ENCODE measurements around the gene XG.
"Not testable (repeated sequence)": the region's sequence is repeated elsewhere in the genome, so short reads cannot be mapped to it uniquely, and the experiment has no call there.

XG gene

GRCh38 chrX:2804106-2804843, 52.4 kb downstream of the XG start:
- H3K4me3 Mint-ChIP-seq; H3K9me3 Mint-ChIP-seq; H3K4me1 Mint-ChIP-seq; H3K36me3 Mint-ChIP-seq (ENCODE audit: low read depth): not testable (repeated sequence)
- Mint-ChIP-seq H3K27ac (peak overlapping the region in 1 of 3 experiments; percentile 43), H3K27me3 (ENCODE audit: low read depth) (peaks cover 30% of the 10 kb centered on the region)

DNA sequence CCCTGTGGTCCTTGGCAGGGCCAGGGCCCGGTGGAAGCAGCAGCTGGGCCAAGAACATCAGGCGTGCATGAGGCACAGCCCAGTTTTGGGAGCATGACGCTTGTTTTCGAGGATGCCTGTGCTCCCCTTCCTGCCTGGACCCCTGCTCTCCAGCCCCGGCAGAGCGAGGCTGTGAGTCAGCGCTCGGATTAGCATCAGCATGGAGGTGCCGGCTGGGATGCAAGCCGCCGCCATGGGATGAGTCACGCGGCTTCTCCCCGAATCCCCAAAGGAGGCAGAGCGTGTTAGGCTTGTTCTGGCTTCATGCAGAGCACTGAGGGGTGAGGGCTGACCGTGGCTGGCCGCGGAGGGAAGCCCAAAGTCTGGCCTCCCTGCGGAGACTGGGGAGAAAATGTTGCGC, 53.0 kb downstream of the XG start:
- H3K27ac Mint-ChIP-seq = peak overlapping the region in 1 of 3 experiments; percentile 31
- peaks cover 31% of the 10 kb centered on the region for H3K27me3 Mint-ChIP-seq (ENCODE audit: low read depth)
- not testable (repeated sequence) for H3K36me3 Mint-ChIP-seq (ENCODE audit: low read depth); H3K4me1 Mint-ChIP-seq; H3K4me3 Mint-ChIP-seq; H3K9me3 Mint-ChIP-seq

DNA sequence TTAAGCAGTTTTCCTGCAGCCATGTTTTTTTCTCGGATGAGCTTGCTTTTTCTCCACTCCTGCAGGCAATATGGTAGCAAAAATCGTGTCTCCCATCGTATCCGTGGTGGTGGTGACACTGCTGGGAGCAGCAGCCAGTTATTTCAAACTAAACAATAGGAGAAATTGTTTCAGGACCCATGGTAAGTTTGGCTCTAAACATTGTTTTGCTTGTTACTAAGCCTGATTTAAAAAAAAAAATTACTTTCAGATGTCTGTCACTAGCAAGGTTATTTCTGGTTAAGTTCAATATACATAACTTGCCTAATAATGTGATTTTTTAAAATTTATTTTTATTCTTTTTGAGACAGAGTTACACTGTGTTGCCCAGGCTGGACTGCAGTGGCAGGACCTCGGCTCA, 59.4 kb downstream of the XG start:
- no peaks in the 10 kb centered on the region for H3K36me3 Mint-ChIP-seq (ENCODE audit: low read depth)

GRCh38 chrX:2812161-2812907, 60.5 kb downstream of the XG start:
- peak overlapping the region; percentile 68 to 74 (median 72) for H3K4me3 Mint-ChIP-seq
- not testable (repeated sequence) for H3K27me3 Mint-ChIP-seq (ENCODE audit: low read depth); H3K9me3 Mint-ChIP-seq; H3K4me1 Mint-ChIP-seq; H3K36me3 Mint-ChIP-seq (ENCODE audit: low read depth)
- H3K27ac Mint-ChIP-seq = peak overlapping the region; percentile 35 to 89 (median 40)
- peak; percentile 61 to 70 (median 67) for TF ChIP-seq CTCF (IDR thresholded peaks at IDR 0.05; ENCODE audit: unreplicated experiment in 3 of 3)

More for the DNA sequence above, 59.4 kb downstream of the XG start:
- Mint-ChIP-seq H3K4me1 (no peaks in the 10 kb centered on the region), H3K4me3 (no peak overlapping the region), H3K27me3 (ENCODE audit: low read depth) (peaks cover 9% of the 10 kb centered on the region), H3K9me3 (no peaks in the 10 kb centered on the region), H3K27ac (no peak overlapping the region)
- no peak for TF ChIP-seq CTCF (IDR thresholded peaks at IDR 0.05; ENCODE audit: unreplicated experiment in 3 of 3)

GRCh38 chrX:2817036-2817435, 65.2 kb downstream of the XG start:
- Mint-ChIP-seq H3K4me1 (peaks cover 10% of the 10 kb centered on the region), H3K27ac (no peak overlapping the region), H3K36me3 (ENCODE audit: low read depth) (no peaks in the 10 kb centered on the region), H3K4me3 (no peak overlapping the region), H3K27me3 (ENCODE audit: low read depth) (no peaks in the 10 kb centered on the region), H3K9me3 (no peaks in the 10 kb centered on the region)
- no peak for TF ChIP-seq CTCF (IDR thresholded peaks at IDR 0.05; ENCODE audit: unreplicated experiment in 3 of 3)

DNA sequence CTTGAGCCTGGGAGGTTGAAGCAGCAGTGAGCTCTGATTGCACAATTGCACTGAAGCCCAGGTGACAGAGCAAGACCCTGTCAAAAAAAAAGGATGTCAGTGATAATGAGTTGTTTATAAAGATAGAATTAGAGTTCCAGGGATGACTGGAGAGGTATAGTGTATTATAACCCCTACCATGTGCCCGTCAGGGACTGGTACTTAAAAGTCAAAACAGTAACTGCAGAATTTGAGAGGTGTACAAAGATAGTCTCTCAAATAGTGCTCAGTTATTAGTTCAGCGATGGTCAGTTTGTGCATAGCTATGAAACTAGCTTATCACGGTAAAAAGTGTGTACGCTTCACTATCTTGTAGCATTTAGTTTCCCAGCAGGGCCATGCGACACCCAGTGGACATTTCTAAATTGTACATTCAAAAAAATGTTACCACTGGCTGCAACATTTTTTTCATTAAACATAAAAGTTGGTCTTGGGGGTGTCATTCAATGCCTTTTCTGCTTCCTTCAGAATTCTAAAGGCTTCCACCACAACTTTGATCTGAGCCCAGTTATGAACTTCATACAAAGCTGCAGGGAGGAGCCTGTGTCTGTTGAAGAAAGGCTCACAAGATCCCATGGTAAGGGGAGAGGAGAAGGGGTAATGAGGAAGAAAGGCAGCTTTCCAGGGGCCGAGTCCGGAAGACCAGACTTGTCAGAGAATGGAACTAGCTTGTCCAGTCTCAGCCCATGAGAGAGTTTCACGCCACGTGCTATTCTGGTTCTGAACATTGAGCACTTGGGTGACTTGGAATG, 67.7 kb downstream of the XG start:
- Mint-ChIP-seq H3K4me3 (no peak overlapping the region), H3K27me3 (ENCODE audit: low read depth) (peaks cover 5% of the 10 kb centered on the region), H3K4me1 (peaks cover 10% of the 10 kb centered on the region), H3K9me3 (no peaks in the 10 kb centered on the region), H3K36me3 (ENCODE audit: low read depth) (no peaks in the 10 kb centered on the region), H3K27ac (no peak overlapping the region)
- peak; percentile 43 to 48 (median 45) for TF ChIP-seq CTCF (IDR thresholded peaks at IDR 0.05; ENCODE audit: unreplicated experiment in 3 of 3)
